ENCODE measurements around the gene IPO7.
"Not testable (repeated sequence)": the region's sequence is repeated elsewhere in the genome, so short reads cannot be mapped to it uniquely, and the experiment has no call there.

The IPO7 gene

GRCh38 chr11:9397746-9398680 is 13.6 kb downstream of the IPO7 start:
- no peak for DNase-seq (ENCODE audit: low read depth, low spot score)

- no peak for DNase-seq (ENCODE audit: low read depth, low spot score)
These were observed 15.0 kb downstream of the IPO7 start for GRCh38 chr11:9399466-9399865.

- not testable (repeated sequence) for DNase-seq (ENCODE audit: low read depth, low spot score)
These were observed 17.4 kb downstream of the IPO7 start for GRCh38 chr11:9401884-9402283.

DNA sequence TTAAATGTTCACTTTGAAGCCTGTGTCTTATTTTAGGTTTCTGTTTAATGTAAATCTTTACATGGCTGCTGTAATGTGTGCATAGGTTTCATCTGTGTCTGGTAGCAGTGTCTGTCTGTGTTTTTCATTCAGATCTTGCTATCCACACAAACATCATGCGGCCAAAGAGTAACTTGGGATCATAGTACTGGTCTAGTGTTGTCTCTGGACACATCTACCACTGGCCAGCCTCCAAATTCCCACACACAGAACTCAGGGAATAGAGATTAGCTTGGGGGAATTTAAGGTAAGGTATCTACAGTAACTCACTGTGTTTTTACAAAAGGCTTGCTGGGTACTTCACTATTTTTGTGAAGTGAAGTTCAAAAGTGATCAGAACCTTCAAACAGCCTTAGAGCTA is 44.3 kb downstream of the IPO7 start:
- DNase-seq (ENCODE audit: low read depth, low spot score): no peak

- DNase-seq (ENCODE audit: low read depth, low spot score): no peak
These were observed 54.2 kb downstream of the IPO7 start for GRCh38 chr11:9438611-9439010.

- DNase-seq (ENCODE audit: low read depth, low spot score): no peak
These were observed 61.8 kb downstream of the IPO7 start for GRCh38 chr11:9446230-9446629.

GRCh38 chr11:9448576-9449352 is 64.3 kb downstream of the IPO7 start:
- DNase-seq (ENCODE audit: low read depth, low spot score): no peak

GRCh38 chr11:9452023-9452422 is 67.6 kb downstream of the IPO7 start:
- not testable (repeated sequence) for DNase-seq (ENCODE audit: low read depth, low spot score)

GRCh38 chr11:9455722-9456121 is 71.3 kb downstream of the IPO7 start:
- no peak for DNase-seq (ENCODE audit: low read depth, low spot score)

DNA sequence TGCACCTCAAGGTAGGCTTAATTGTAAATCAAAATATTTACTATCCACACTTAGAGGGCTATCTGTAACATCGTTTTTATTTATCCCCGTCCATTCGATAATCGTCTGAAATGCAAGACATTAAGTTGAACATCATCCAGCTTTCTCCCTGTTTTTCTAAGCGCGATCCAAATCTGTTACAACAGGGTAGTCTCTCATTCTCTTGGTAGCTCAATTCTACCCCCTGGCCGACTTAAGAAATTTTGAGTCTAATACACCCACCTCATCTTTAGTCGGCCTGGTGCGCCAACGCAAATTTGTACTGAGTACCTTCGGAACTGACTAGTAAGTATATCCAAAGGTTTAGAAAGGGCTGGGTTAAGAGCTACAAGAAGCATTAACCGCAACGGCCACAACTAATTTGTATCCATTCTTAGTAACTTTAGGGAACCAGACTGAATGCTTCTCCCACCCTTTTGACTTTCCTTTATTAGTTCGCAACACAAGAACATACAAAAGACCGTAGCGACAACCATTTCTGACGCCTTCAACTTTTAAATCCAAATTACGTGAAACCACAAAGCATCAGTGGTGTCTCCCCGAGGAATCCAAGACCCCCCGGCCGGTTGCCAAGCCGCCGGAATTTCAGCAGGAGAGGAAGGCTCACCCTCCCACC is 75.3 kb downstream of the IPO7 start:
- no peak for DNase-seq (ENCODE audit: low read depth, low spot score)

GRCh38 chr11:9460322-9461062 is 76.0 kb downstream of the IPO7 start, which contains the start of gene ZNF143:
Gene ZNF143, plus strand, starts transcription at chr11:9461012. Its CDS starts 10,297 bp downstream, at chr11:9471309.
- DNase-seq (ENCODE audit: low read depth, low spot score): peak; percentile 100

DNA sequence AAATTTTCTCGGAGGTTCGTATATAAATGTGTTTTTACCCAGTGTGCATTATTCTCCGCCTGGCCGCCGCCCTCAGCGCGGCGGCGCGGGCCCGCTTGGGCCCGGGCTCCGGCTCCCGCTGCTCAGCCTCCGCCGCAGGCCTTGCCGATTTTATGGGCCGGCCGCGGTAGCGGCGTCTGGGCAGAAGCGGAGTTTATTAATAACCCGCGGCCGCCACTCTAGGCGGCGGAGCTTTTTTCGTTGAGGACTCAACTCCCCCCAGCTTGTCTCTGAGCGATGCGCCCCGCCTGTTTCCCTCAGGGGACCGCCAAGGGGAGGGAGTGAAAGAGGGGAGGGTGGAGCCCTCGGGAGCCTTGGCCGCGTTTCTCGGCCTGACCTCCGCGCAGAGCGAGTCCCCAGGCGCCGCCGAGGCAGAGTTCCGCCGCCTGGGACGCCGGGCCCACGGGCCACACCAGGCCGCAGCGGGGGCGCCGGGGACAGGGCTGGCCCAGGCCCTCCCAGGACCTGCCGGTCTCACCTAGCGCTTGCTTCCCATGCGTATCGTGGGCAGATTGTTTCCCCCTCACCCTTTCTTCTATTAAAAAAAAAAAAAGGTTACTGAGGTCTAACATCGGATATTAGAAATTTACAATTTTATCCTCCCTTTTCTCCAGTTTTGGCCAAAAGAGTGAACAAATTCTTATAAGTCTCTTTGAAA is 76.8 kb downstream of the IPO7 start:
- peak; percentile 57 for DNase-seq (ENCODE audit: low read depth, low spot score)

GRCh38 chr11:9461760-9462134 is 77.3 kb downstream of the IPO7 start:
- no peak for DNase-seq (ENCODE audit: low read depth, low spot score)

GRCh38 chr11:9462172-9462799 is 77.8 kb downstream of the IPO7 start:
- DNase-seq (ENCODE audit: low read depth, low spot score): no peak

DNA sequence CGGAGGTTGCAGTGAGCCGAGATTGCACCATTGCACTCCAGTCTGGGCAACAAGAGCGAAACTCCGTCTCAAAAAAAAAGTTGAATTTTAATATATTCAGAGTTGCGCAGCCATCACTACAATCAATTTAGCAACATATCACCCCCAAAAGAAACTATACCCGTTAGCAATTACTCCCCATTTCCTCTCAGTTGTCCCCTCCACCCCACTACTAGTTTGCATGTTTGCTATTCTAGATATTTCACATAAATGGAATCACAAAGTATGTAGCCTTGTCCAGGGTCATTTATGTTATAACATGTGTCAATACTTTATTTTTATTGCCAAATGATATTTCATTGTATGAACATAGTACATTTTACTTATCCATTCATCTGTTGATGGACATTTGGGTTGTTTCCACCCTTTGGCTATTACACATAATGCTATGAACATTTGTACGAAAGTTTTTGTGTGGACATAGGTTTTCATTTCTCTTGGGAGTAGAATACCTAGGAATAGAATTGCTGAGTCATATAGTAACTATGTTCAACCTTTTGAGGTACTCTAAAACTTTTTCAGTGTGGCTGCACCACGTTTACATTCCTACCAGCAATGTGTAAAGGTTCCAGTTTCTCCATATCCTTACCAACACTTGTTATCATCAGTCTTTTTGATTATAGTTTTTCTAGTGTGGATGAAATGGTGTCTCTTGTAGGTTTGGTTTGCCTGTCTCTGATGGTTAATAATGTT is 78.5 kb downstream of the IPO7 start:
- DNase-seq (ENCODE audit: low read depth, low spot score): no peak

DNA sequence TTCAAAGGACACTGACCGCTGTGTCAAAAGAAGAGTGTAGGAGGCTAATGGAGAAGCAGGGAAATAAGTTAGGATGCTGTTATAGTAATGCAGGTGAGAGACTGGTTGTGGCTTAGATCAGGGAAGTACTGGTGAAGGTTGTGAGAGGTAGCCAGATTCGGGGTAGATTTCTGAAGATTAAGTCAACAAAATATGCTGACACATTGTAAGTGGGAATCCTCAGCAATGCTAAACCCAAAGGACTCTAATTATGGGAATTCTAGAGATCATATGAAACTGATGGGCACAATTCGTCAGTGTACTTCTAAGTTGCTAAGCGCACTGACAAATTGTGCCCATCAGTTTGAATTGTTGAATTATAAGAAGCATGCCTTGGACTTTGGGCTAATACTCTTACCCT is 86.3 kb downstream of the IPO7 start:
- no peak for DNase-seq (ENCODE audit: low read depth, low spot score)

- DNase-seq (ENCODE audit: low read depth, low spot score): no peak
These were observed 89.0 kb downstream of the IPO7 start for GRCh38 chr11:9473408-9473807.

- no peak for DNase-seq (ENCODE audit: low read depth, low spot score)
These were observed 95.4 kb downstream of the IPO7 start for GRCh38 chr11:9479899-9480298.

- no peak for DNase-seq (ENCODE audit: low read depth, low spot score)
These were observed 104.8 kb downstream of the IPO7 start for GRCh38 chr11:9489080-9489765.
